DMS53 treated with DMSO at 0.1 percent for 48 hours (cell line): ENCODE results near the gene IFI44L.

Source experiments
- DNase-seq: peaks from one replicate; lab custom pipeline; 2025; ENCODE audit not compliant: unreplicated experiment; lab: John Stamatoyannopoulos, UW

The IFI44L gene

DNA sequence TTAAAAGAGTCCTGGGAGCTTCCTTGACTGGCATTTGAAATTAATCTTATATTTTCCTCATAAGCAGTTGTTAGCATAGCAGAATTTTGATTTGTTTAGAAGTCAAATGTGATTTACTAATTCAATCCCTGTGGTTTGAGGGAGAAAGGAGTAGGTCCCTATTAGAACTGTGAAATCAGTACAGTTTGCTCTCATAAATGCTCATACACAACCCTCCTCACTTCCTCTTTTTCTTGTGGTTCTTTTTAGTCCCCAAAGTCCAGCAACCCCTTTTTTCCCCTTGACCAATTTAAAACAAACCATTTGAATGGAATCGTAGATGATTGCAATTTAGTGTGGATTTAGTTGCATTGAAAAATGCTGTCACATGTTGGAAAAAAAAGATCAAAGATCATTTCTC, 20.2 kb downstream of the IFI44L start:
- DNase-seq, result no peak

DNA sequence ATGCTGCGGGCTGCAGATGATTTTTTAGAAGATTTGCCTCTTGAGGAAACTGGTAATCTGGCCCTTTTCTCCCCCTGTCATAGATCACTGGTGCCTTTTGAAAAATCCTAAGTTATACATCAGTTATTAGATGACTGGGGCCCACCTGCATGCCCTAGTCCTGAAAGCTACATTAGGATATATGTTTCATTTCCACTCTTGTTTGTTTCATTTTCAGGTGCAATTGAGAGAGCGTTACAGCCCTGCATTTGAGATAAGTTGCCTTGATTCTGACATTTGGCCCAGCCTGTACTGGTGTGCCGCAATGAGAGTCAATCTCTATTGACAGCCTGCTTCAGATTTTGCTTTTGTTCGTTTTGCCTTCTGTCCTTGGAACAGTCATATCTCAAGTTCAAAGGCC, 21.3 kb downstream of the IFI44L start:
- no peak for DNase-seq

DNA sequence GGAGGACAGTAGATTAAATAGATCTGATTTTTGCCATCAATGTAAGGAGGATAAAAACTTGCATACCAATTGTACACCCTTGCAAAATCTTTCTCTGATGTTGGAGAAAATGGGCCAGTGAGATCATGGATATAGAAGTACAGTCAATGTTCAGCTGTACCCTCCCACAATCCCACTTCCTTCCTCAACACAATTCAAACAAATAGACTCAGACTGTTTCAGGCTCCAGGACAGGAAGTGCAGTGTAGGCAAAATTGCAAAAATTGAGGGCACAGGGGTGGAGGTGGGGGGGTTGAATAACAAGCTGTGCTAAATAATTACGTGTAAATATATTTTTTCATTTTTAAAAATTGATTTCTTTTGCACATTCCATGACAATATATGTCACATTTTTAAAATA, 25.5 kb downstream of the IFI44L start:
- DNase-seq, result no peak

DNA sequence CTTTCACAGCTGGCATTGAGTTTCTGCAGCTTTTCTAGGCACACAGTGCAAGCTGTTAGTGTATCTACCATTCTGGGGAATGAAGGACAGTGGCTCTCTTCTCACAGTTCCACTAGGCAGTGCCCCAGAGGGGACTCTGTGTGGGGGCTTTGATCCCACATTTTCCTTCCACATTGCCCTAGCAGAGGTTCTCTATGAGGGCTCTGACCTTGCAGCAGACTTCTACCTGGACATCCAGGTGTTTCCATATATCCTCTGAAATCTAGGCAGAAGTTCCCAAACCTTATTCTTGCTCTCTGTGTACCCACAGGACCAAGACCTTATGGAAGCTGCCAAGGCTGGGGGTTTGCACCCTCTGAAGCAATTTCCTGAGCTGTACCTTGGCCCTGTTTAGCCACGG, 27.0 kb downstream of the IFI44L start:
- no peak for DNase-seq

DNA sequence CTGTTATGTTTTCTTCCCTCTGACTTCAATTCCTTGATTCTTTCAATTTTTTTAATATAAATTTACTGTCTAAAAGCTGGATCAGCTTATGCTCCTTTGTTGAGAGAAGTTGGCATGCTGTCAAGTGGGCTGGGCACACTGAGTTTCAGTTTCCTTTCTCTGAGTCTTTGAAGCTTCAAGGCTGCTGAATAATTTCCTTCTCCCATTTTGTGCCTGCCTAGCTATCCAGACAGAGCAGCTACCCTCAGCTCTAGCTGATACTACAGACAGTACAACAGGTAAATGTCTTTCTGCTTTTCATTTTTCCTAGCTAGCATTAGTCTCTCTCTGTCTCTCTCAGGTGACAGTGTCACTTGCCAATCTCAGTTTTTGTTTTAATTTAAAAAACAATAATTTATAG, 29.4 kb downstream of the IFI44L start, which contains the start of gene IFI44:
Gene IFI44, plus strand, starts transcription at position 204 of the 400 bp plus-strand sequence. CDS start 365 bp downstream, outside the sequence.
- DNase-seq, result peak; percentile 77

DNA sequence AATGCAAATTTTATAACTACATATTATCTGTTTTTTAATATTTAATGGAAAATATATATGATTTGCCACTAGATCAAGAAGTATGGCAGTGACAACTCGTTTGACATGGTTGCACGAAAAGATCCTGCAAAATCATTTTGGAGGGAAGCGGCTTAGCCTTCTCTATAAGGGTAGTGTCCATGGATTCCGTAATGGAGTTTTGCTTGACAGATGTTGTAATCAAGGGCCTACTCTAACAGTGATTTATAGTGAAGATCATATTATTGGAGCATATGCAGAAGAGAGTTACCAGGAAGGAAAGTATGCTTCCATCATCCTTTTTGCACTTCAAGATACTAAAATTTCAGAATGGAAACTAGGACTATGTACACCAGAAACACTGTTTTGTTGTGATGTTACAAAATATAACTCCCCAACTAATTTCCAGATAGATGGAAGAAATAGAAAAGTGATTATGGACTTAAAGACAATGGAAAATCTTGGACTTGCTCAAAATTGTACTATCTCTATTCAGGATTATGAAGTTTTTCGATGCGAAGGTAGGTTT, 29.9 kb downstream of the IFI44L start:
- no peak for DNase-seq

DNA sequence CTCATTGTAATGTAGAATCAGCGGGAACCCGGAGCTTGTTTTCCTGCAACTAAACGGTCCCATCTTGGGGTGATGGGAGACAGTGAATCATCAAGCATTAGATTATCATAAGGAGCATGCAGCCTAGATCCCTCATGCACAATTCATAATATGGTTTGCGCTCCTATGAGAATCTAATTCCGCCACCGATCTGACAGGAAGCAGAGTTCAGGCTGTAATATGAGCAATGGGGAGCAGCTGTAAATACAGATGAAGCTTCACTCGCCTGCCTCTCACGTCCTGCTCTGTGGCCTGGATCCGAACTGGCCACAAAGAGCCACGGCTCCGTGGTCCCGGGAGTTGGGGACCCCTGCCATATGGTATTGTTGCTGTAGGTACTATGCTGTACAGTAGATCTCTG, 31.0 kb downstream of the IFI44L start:
- no peak for DNase-seq

DNA sequence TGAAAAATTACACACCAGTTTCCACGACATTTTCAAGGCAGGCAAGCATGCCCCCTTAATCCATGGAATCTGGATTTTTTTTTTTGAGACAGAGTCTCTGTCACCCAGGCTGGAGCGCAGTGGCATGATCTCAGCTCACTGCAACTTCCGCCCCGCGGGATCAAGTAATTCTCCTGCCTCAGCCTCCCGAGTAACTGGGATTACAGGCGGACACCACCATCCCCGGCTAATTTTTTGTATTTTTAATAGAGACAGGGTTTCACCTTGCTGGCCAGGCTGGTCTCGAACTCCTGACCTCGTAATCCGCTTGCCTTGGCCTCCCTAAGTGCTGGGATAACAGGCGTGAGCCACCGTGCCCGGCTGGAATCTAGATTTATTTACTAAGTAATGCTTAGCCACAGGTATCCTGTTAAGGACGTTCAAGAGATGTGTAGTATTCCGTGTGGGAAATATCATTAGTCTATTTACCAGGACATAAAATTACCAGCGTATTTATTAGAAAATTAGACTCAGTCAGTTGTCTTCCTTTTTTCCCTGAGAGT, 31.8 kb downstream of the IFI44L start:
- DNase-seq, result no peak

DNA sequence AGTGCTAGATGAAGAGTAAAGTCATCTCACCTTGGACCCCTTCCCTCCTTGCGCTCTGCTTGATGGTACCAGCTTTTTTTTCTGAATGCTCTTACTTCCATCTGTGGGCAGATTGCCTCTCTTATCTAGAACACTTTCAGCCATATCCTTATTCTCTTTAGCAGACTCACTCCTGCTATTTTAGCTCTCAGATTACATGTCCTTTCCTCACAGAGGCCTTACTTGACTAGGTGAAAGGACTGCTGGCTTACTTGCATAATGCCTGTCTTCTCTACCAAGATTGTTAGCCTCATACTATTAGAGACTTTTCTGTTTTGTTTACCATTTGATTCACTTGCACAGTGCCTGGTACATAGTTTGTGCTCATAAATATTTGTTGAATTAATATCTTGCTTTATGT, 38.7 kb downstream of the IFI44L start:
- no peak for DNase-seq

DNA sequence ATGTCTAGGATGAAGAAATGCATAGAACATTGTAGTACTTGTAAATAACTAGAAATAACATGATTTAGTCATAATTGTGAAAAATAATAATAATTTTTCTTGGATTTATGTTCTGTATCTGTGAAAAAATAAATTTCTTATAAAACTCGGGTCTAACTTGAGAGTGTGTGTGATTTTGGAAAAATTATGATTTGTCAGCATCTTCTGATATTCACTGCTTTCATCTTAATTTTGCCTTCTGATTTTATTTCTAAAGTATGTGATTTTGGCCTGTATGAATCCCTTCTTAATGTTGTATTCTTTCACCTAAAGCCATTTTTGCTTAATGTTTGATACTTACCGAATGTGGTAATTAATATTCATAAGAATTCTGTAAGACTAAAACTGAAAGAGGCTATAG, 43.7 kb downstream of the IFI44L start:
- DNase-seq, result no peak

DNA sequence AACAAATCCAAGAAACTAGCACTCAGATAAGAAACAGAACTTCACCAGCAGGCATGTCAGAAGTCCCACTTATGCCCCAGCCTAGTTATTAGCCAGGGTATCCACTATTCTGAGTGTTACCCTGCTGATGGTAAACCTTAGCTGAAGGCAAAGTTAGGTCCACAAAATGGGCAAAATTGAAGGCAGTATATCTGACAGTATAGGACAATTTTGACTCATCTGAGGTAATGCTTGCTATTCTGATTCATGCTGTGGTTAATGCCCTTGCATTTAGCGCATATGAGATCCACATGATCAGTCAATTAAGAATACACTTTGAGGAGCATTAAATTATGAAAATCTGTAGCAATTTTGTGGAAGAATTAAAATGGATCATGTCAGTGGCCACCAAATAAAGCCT, 44.5 kb downstream of the IFI44L start:
- DNase-seq, result no peak

DNA sequence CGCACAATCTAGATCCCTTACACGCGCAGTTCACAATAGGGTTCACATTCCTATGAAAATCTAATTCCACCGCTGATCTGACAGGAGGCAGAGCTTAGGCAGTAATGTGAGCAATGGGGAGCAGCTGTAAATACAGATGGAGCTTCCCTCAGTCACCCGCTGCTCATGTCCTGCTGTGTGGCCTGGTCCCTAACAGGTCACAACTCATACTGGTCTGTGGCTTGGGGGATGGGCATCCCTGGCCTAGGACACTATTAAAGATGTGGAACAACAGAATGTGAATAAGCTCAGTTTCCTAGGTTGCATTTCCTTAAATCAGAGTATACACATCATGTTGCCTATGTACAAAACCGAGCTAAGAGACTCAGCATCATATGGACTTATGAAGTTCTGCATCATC, 45.6 kb downstream of the IFI44L start:
- DNase-seq, result no peak

DNA sequence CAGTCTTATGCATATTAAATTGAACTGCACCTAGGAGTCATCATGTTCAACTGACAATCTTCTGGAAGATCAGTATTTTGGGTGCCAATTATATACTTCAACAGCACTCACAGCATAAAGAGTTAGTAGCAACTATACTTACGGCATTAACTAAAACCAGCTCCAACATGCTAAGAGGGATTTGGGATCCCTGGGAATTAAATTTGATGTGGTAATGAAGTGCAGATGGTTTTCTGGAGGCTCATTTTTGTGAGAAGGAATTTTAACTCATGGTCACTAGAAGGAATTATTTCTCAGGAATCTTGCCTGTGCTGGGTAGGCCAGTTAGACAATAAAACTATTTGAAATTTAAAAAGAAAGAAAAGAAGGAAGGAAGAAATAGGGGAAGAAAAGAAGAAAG, 47.7 kb downstream of the IFI44L start:
- DNase-seq, result no peak

DNA sequence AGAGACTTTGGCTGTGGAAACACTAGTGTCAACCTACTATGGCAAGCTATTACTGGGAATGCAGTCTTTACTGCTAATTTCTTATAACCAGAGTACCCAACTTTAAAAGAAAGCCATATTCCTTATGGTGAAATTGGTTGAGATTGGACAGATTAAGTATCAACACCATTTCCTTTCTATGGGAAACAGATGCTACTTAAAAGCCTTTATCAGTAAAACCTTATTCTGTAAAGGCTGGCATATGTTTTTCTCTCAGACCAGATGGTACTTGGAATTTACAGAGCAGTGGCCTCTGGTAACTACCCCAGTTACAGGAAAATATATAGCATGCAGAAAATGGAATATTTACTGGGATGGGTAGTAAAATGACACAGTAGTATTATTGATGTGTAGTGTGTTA, 48.2 kb downstream of the IFI44L start:
- DNase-seq, result no peak

DNA sequence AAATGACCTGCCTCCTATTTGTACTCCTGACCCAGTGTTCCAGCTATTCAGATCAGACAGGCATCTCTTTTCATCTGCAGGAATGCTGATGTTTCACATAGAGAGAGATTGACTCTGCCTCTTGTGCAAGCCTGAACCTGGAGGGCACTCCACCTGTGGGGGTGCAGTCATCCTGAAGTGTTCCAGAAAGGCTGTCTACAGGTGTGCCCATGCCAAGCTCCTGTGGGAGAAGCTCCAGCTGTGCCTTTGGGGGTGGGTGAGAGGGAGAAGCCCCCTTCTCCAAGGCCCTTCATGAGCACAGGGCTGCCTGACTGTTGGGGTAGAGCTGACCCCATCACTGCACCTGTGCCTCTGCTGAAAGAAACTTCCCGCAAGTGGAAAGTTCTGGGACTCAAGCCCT, 52.2 kb downstream of the IFI44L start:
- no peak for DNase-seq

DNA sequence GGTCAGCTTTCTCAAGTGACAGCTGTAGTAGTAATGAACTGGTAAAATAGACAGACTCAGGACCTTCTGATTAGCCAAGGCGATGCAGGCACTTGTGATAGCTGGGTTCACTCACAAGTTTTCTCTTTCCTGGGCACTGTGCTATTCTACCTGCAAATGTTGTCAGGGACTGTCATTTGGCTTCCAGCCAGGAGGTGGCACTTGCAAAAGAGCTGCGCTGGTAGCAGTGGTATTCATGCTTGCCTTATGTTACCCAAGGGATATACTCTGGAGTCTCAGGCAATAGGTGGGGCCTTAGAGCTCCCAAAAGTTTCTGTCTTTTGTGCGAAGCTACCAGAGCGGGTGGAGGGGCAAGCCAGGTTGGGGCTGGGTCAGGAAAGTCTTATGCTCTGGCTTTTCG, 52.9 kb downstream of the IFI44L start:
- DNase-seq, result no peak

DNA sequence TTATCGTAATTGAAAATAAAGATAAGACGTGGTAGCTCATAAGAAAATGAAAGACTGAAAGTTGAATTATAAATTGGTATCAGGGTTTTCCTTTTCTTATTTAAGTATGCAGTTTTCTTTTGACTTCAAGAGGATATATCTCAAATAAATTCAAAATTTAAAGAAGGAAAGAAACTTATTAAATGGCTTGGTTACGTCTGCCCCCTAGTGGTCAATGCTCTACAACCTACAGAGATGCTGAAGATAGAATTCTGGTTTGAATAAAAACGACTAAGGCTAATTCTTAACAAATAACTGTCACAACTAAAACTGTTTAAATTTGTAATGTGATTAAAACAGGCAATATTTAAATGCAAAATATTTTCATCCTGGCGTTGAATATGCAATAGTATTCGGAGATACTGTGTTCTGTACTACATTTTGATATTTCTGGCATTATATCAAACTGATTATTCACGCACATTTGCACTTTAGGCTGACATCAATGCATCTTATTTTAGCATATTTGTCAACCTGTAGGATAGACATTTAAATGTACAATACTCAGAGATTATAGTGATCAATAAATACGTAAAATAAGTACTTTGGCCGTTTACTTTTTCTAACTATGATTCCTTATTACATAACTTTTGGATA, 56.2 kb downstream of the IFI44L start:
- peak; percentile 51 for DNase-seq

DNA sequence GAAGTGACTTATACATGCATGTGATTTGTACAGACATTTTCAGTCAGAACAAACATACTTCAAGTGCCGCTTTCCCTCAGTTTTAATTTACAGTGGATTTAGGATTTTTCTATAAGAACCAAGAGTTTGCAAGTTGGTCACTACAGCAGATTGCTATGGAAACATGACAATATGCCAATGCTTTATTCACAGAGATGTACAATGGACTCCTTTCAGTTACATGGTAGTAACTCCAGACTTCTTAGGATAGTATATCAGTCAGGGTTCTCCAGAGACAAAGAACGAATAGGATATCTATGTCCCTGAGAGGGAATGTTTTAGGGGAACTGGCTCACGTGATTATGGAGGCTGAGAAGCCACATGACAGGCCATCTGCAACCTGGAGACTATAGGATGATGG, 56.7 kb downstream of the IFI44L start:
- no peak for DNase-seq

DNA sequence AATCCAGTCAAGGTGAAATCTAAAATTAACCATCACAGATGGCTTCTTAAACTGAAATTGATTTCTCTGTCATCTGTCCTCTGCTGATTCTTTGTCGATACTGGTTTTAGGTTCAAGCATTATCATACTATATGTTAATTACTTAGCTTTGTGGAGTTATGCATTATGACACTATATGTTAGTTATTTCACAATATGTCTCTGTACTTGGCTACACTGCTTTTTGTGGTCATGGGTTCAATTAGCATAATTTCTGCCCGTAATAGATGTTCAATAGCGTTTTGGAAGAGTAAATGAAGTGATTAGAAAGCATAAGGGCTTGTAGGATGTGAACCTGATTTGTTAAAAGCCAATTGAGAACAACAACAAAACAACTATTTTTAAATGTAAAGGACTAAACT, 57.5 kb downstream of the IFI44L start:
- DNase-seq, result no peak

DNA sequence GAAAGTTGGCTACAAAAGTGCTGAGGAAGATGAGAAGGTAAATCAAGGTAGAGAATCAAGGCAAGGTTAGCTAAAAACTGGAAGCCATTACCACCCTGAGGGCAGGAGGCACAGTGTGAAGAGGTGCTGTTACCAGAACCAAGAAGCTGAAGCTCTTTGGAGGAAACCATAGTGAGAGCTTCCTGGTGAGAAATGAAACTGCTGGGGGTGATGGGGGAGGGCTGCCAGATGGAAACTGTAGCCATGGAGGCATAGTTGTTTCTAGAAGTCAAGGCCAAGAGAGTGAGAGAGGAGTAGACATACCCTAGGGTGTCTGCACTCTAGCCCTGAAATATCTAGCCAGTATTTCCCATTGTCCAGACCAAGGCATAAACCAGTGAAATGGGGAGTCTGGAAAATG, 58.1 kb downstream of the IFI44L start:
- no peak for DNase-seq

DNA sequence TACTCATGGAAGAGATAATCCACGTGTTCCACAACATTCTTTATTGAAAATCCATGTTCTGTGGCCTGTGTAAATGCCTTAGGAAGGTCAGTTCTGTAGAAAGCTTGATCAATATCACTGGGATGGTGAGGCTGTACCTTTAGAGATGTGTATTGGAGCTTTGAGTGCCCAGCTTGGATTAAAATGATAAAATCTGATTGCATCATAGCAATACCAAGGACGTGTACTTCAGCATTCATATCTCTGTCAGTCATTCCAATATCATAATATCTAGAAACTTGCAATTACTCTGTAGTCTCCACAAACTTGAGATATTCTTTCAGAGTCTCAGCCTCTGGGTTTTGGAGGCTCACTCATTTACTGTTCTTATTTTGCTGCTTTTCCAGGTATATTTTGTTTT, 61.0 kb downstream of the IFI44L start:
- no peak for DNase-seq

DNA sequence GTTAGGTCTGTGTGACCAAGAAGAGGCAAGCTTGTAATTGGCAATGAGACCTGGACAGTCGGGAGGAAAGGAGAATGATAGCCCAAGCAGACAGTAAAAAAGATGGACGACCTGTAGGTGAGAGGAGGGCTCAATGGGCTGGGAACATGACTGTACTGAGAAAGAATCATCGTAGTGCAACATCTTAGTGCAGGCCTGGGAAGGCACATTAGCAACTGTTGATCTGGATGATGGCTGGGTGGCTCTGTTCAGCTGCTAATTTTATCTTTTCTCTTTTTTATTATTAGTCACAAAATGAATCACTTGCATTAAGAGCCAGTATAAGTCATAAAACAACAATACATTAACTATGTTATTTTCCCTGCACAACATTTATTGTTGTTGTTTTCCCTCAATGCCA, 62.2 kb downstream of the IFI44L start:
- no peak for DNase-seq

DNA sequence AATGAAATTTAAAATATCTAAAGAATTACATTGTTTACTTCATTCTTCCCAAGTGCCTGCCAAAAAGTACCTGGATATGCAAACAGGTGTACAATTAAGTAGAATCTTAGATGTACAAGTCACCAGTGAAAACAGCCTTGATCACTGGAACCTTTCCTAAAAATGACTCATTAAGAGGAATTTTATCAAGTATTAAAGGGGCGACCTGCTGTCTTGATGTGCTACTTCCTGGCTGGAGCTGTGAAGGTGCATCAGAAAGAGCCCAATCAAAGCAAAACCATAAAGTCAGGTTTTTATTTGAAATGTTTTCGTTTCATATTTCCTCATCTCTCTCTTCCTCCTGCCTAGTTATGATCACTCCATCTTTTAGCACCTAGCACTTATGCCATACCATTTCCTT, 62.8 kb downstream of the IFI44L start:
- DNase-seq, result no peak
